Measurements from ENCODE around the gene PCDHGB6.
A peak's percentile ranks its signal among the peaks of the same experiment; 100 is the strongest.
"Not testable (repeated sequence)": the region's sequence is repeated elsewhere in the genome, so short reads cannot be mapped to it uniquely, and the experiment has no call there.

Gene PCDHGB6

GRCh38 chr5:141388661-141389060 is 19.2 kb upstream of the PCDHGB6 start:
- no peak for DNase-seq (ENCODE audit: low spot score)

DNA sequence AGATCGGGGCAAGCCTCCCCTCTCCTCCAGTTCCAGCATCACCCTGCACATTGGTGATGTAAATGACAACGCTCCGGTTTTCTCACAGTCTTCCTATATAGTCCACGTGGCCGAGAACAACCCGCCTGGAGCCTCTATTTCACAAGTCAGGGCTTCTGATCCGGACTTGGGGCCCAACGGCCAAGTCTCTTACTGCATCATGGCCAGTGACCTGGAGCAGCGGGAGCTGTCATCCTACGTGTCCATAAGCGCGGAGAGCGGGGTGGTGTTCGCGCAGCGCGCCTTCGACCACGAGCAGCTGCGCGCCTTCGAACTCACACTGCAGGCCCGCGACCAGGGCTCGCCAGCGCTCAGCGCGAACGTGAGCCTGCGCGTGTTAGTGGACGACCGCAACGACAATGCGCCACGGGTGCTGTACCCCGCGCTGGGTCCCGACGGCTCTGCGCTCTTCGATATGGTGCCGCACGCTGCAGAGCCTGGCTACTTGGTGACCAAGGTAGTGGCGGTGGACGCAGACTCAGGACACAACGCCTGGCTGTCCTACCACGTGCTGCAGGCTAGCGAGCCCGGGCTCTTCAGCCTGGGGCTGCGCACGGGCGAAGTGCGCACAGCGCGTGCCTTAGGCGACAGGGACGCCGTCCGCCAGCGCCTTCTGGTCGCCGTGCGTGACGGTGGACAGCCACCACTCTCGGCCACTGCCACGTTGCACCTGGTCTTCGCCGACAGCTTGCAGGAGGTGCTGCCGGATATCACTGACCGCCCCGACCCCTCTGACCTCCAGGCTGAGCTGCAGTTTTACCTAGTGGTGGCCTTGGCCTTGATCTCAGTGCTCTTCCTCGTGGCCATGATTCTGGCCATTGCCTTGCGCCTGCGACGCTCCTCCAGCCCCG is 18.4 kb upstream of the PCDHGB6 start:
- no peak for DNase-seq (ENCODE audit: low spot score)

- no peak for DNase-seq (ENCODE audit: low spot score)
Observed at GRCh38 chr5:141392429-141393198, 15.2 kb upstream of the PCDHGB6 start, which contains the start of gene PCDHGA8. Gene PCDHGA8 (plus strand): TSS chr5:141392633. CDS start chr5:141392814, 181 bp downstream.

DNA sequence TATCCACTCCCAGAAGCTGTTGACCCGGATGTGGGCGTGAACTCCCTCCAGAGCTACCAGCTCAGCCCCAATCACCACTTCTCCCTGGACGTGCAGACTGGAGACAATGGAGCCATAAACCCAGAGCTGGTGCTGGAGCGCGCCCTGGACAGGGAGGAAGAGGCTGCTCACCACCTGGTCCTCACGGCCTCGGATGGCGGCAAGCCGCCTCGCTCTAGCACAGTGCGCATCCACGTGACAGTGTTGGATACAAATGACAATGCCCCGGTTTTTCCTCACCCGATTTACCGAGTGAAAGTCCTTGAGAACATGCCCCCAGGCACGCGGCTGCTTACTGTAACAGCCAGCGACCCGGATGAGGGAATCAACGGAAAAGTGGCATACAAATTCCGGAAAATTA is 14.6 kb upstream of the PCDHGB6 start:
- DNase-seq (ENCODE audit: low spot score), result no peak

GRCh38 chr5:141394401-141395187 is 13.2 kb upstream of the PCDHGB6 start:
- not testable (repeated sequence) for DNase-seq (ENCODE audit: low spot score)

DNA sequence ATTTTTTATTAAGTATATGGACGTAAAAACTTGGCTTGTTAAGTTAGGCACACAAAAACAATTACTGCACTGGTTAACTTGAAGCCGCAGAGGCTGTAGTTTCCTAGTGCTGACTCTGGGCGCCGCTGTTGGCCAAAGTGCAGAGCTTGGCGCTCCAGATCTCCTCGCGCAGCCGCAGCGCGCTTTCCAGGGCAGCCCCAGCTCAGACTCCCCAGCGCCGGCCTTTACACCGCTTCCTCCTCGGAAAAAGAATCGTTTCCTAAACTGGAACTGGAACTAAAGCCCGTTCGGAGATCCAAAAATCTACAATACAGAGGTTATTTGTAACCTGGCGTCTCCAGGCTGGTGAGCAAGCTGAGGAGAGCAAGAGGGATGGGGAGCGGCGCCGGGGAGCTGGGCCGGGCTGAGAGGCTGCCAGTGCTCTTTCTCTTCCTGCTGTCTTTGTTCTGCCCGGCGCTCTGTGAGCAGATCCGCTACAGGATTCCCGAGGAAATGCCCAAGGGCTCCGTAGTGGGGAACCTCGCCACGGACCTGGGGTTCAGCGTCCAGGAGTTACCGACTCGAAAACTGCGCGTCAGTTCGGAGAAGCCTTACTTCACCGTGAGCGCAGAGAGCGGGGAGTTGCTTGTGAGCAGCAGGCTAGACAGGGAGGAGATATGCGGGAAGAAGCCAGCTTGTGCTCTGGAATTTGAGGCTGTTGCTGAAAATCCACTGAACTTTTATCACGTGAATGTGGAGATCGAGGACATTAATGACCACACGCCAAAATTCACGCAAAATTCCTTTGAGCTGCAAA is 9.9 kb upstream of the PCDHGB6 start, which contains the start of gene PCDHGB5:
Gene PCDHGB5 (plus strand): TSS at position 192 of the 796 bp plus-strand sequence. CDS start 181 bp downstream, at position 373.
- not testable (repeated sequence) for DNase-seq (ENCODE audit: low spot score)

DNA sequence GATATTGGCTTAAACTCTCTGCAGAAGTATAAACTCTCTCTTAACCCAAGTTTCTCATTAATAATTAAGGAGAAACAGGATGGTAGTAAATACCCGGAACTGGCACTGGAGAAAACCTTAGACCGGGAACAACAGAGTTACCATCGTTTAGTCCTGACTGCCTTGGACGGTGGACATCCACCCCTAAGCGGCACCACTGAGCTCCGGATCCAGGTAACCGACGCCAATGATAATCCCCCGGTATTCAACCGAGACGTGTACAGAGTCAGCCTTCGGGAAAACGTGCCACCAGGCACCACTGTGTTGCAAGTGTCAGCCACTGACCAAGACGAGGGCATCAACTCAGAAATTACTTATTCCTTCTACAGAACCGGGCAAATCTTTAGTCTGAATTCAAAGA is 9.2 kb upstream of the PCDHGB6 start:
- DNase-seq (ENCODE audit: low spot score), result no peak

- DNase-seq (ENCODE audit: low spot score), result no peak
Observed at GRCh38 chr5:141399555-141400258, 8.1 kb upstream of the PCDHGB6 start.

- peak; percentile 11 for DNase-seq (ENCODE audit: low spot score)
Observed at GRCh38 chr5:141402553-141403243, 5.1 kb upstream of the PCDHGB6 start, which contains the start of gene PCDHGA9. Gene PCDHGA9 (plus strand): TSS chr5:141402778. CDS start chr5:141402953, 175 bp downstream.

- no peak for DNase-seq (ENCODE audit: low spot score)
Observed at GRCh38 chr5:141403387-141403786, 4.4 kb upstream of the PCDHGB6 start.

DNA sequence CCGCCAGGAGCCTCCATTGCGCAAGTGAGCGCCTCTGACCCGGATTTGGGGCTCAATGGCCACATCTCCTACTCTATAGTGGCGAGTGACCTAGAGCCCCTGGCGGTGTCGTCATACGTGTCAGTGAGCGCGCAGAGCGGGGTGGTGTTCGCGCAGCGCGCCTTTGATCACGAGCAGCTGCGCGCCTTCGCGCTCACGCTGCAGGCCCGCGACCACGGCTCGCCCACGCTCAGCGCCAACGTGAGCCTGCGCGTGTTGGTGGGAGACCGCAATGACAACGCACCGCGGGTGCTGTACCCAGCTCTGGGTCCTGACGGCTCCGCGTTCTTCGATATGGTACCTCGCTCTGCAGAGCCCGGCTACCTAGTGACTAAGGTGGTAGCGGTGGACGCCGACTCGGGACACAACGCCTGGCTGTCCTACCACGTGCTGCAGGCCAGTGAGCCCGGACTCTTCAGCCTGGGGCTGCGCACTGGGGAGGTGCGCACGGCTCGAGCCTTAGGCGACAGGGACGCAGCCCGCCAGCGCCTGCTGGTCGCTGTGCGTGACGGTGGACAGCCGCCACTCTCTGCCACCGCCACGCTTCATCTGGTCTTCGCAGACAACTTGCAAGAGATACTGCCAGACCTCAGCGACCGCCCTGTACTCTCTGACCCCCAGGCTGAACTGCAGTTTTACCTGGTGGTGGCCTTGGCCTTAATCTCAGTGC is 1.9 kb downstream of the PCDHGB6 start:
- DNase-seq (ENCODE audit: low spot score), result no peak

GRCh38 chr5:141411575-141411974 is 3.8 kb downstream of the PCDHGB6 start:
- DNase-seq (ENCODE audit: low spot score), result no peak

DNA sequence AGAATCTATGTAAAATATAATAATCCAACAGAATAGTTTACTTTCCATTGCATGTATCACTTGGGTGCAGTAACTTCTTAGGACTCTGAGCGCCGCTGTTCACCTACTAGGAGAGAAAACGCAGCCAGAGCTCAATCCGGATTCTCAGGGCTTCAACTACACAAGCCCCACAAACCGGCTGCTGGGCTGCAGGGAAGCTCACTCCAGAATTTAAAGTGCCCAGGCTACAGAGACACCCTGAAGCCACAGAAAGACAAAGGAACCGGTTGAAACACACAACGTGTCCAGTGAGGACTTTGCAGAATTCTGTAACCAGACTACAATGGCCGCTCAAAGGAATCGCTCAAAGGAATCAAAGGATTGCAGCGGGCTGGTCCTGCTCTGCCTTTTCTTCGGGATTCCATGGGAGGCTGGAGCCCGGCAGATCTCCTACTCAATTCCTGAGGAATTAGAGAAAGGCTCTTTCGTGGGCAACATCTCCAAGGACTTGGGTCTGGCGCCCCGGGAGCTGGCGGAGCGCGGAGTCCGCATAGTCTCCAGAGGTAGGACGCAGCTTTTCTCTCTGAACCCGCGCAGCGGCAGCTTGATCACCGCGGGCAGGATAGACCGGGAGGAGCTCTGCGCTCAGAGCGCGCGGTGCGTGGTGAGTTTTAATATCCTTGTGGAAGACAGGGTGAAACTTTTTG is 5.2 kb downstream of the PCDHGB6 start, which contains the start of gene PCDHGA10:
Gene PCDHGA10 (plus strand): TSS at position 134 of the 686 bp plus-strand sequence. CDS start 189 bp downstream, at position 323.
- DNase-seq (ENCODE audit: low spot score), result no peak

DNA sequence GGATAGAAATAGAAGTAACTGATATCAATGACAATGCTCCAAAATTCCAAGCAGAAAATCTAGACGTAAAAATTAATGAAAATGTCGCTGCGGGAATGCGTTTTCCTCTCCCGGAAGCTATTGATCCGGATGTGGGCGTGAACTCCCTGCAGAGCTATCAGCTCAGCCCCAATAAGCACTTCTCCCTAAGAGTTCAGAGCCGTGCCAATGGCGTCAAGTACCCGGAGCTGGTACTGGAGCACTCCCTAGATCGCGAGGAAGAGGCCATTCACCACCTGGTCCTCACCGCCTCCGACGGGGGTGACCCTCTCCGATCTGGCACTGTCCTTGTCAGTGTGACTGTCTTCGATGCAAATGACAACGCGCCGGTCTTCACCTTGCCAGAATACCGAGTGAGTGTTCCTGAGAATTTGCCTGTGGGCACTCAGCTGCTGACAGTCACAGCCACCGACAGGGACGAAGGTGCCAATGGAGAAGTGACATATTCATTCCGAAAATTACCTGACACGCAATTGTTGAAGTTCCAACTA is 5.8 kb downstream of the PCDHGB6 start:
- DNase-seq (ENCODE audit: low spot score), result no peak

DNA sequence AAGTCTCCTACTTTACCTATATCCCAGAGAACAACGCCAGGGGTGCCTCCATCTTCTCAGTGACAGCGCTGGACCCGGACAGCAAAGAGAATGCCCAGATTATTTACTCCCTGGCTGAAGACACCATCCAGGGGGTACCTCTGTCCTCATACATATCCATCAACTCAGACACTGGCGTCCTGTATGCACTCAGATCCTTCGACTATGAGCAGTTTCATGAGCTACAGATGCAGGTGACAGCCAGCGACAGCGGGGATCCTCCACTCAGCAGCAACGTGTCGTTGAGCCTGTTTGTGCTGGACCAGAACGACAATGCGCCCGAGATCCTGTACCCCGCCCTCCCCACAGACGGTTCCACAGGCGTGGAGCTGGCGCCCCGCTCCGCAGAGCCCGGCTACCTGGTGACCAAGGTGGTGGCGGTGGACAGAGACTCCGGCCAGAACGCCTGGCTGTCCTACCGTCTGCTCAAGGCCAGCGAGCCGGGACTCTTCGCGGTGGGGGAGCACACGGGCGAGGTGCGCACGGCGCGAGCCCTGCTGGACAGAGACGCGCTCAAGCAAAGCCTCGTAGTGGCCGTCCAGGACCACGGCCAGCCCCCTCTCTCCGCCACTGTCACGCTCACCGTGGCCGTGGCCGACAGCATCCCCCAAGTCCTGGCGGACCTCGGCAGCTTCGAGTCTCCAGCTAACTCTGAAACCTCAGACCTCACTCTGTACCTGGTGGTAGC is 6.9 kb downstream of the PCDHGB6 start:
- DNase-seq (ENCODE audit: low spot score), result not testable (repeated sequence)

- DNase-seq (ENCODE audit: low spot score), result not testable (repeated sequence)
Observed at GRCh38 chr5:141415275-141415618, 7.4 kb downstream of the PCDHGB6 start.

DNA sequence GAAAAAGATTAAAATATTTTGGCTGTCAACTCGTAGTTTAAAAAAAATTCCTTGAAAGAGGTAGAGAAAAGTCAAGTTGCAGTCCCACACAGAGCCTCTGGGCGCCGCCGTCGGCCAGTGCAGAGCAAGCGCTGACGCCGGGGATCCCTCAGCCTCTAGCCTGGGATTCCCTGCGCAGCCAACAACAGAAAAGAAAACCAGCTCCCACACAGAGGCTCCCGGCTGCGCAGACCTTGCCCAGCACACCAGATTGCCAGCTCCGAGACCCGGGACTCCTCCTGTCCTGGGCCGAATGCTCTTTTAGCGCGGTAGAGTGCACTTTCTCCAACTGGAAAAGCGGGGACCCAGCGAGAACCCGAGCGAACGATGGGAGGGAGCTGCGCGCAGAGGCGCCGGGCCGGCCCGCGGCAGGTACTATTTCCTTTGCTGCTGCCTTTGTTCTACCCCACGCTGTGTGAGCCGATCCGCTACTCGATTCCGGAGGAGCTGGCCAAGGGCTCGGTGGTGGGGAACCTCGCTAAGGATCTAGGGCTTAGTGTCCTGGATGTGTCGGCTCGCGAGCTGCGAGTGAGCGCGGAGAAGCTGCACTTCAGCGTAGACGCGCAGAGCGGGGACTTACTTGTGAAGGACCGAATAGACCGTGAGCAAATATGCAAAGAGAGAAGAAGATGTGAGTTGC is 9.8 kb downstream of the PCDHGB6 start, which contains the start of gene PCDHGB7:
Gene PCDHGB7 (plus strand): TSS at position 184 of the 679 bp plus-strand sequence. CDS start 183 bp downstream, at position 367.
- DNase-seq (ENCODE audit: low spot score), result peak; percentile 51
